ENCODE results near the gene LURAP1L.
"Not testable (repeated sequence)": the region's sequence is repeated elsewhere in the genome, so short reads cannot be mapped to it uniquely, and the experiment has no call there.

Gene LURAP1L

DNA sequence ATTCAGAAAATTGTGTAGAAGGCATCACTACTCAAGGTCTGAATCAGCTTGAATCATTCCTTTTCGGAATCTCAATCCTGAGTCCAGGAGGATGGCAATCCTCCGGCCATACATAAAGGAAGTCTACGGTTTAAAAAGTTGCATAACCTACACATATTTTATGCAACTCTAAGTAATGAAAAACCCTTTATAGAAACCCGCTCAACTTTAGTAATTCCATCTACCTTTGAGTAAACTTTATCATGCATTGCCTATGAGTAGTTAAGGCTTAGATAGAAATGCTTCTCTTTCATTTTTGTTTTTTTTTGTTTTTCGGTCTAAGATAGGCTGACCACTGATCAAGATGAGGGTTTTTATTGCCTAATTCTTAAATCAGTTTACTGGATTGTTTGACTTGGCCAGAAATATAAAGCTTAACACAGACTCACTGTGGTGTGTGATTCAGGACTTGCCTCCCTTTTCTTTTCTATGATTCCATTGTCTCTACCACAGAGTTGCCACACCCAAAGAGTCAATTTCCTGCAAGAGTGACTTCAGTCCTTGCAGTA lies 85.0 kb downstream of the LURAP1L start:
- no peak for DNase-seq (ENCODE audit: low spot score)

DNA sequence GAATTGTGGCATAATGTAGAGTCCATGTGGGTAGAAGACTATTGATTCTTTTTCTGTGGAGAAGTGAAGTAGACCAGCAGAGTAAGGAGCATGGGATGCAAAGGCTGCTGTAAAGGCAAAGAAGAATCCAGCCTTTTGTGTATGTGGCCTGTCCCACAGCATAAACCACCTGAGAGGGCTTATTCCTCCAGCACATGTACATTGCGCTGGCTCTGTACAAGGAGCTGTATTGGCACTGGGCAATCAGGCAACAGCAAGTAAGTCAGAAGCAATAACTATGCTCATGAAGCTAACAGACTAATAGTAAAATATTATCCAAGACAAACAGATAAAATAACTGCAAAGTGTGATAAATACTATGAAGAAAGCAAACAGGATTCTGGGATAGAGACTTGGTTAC lies 86.2 kb downstream of the LURAP1L start:
- no peak for DNase-seq (ENCODE audit: low spot score)

DNA sequence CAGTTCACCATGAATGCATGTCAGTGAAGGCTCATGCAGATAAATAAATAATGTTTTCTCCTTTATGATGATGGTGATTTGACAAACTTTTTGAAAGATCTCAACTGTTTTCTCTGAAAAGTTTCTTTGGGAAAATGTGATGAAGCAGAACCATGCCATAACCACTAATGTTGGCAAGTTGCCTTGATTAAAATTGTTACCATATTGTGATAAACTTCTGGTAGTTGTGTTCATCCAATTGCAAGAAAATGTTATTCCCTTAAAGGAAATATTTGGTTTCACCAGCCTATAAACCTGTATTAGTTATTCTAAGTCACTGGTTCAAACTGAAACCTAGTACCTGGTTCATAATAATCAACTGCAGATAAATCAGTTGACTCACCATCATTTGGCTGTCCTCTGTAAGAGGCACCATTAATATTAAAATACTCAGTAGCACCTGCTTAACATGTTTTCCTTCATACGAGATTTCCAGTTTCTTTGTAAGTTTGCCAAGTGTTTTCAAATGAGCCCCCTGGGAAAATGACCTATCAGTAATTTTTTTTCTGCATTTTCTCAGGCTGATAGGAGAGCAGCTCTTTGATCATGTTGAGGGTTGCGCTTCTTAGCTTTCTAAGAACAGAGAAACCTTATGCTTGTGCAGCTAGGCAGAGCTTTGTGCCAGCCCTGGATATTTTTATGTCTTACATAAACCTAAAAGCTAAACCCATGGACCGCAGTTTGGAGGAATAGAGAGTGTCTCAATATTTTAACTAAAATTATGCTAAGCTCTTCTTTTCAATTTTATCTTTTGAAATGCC lies 88.0 kb downstream of the LURAP1L start:
- no peak for DNase-seq (ENCODE audit: low spot score)

DNA sequence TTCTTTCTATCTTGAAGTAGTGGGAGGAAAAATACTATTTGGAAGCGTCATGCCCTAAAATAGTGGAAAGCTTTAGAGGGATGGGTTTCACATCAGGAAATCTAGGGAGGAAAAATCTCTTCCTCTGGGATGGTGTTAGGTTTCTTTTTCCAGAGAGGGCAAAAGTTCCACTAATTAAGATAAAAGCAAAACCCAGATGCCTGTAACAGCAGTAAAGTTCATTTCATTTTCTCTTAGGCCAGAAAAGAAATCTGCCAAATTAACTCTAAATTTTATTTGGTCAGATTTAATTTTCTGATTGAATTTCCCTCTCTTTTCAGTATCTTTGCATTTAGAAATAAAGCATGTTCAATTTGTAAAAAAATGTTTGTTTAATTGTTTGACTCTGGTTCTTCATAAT lies 88.8 kb downstream of the LURAP1L start:
- no peak for DNase-seq (ENCODE audit: low spot score)

DNA sequence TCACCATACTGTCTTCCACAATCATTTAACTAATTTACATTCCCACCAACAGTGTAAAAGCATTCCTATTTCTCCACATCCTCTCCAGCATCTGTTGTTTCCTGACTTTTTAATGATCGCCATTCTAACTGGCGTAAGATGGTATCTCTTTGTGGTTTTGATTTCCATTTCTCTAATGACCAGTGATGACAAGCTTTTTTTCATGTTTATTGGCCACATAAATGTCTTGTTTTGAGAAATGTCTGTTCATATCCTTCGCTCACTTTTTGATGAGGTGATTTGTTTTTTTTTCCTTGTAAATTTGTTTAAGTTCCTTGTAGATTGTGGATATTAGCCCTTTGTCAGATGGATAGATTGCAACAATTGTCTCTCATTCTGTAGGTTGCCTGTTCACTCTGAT lies 90.6 kb downstream of the LURAP1L start:
- DNase-seq (ENCODE audit: low spot score): not testable (repeated sequence)
